Endothelial cell of umbilical vein (primary cell): ENCODE measurements around the gene TNP1. TPM values are rescaled to one million over a fixed set of nuclear protein-coding genes. Genes with fewer than 3 reads are reported as not detected.

Experiments
- BruUV-seq: library from RNA; stranded (reverse); fragments of 400-500 nt; replicated peaks from 2 replicates; lab custom pipeline; 2021; lab: Mats Ljungman, UMichigan
- CTCF ChIA-PET: fragments of 300-600, 350-600 bp; sonication (Branson Sonifier 250); formaldehyde crosslinking; loops from one replicate; lab custom pipeline; 2021; ENCODE audit warnings: antibody characterized with exemption, inconsistent platforms; lab: Charles Lee
- POLR2A ChIA-PET: fragments of 300-600, 350-600 bp; sonication (Branson Sonifier 250); formaldehyde crosslinking; loops from one replicate; lab custom pipeline; 2021; ENCODE audit warnings: antibody characterized with exemption, inconsistent platforms; lab: Charles Lee
- DNase-seq: peaks from one replicate; pipeline ENCODE4 v3.0.0-alpha.2; 2011; ENCODE audit warnings: low read depth, low spot score
- FAIRE-seq: peaks from 2 replicates; lab custom pipeline; 2011; peaks lifted over from hg19 to GRCh38; lab: Jason Lieb, UNC
- H2AFZ ChIP-seq: 2 replicates; pipeline ENCODE4 v1.6.0; 2012; ENCODE audit warnings: low read depth, low read length, control low read depth, inconsistent platforms
- H3K27ac ChIP-seq: 2 replicates; pipeline ENCODE4 v1.5.1; 2011; ENCODE audit warnings: low read depth, mild to moderate bottlenecking, control low read depth, low read length, moderate library complexity; ENCODE audit not compliant: insufficient read depth
- H3K27me3 ChIP-seq, 2 experiments: 2 replicates each; pipeline versions ENCODE4 v1.6.0 to v1.6.1; 2011; ENCODE audit warnings: low read length in 2 of 2, mixed read lengths in 1 of 2; ENCODE audit not compliant: control insufficient read depth in 2 of 2, insufficient read depth in 2 of 2
- H3K36me3 ChIP-seq, 2 experiments: 2 replicates in 1 of 2; 3 replicates in 1 of 2; pipeline ENCODE4 v1.5.1; 2011; ENCODE audit warnings: low read length in 2 of 2, mild to moderate bottlenecking in 1 of 2, moderate library complexity in 1 of 2; ENCODE audit not compliant: control insufficient read depth in 2 of 2, insufficient read depth in 2 of 2; ENCODE audit errors: extremely low read depth in 1 of 2
- H3K4me1 ChIP-seq: 3 replicates; pipeline ENCODE4 v1.5.1; 2011; ENCODE audit warnings: mild to moderate bottlenecking, low read length; ENCODE audit not compliant: control insufficient read depth, insufficient read depth; ENCODE audit errors: extremely low read depth
- H3K4me2 ChIP-seq: 2 replicates; pipeline ENCODE4 v1.6.1; 2011; ENCODE audit warnings: low read length, control low read depth, mixed read lengths; ENCODE audit not compliant: insufficient read depth
- H3K4me3 ChIP-seq, 3 experiments: fragments of 200-600 bp in 1 of 3; sonication (generic), shearing (Covaris generic) in 1 of 3; replicated peaks in 1 of 3; 2 replicates each; pipeline ENCODE4 v1.5.1; 2011 to 2016; ENCODE audit warnings: control low read depth in 3 of 3, low read length in 3 of 3, mild to moderate bottlenecking in 2 of 3, inconsistent platforms in 1 of 3, low read depth in 1 of 3, moderate library complexity in 1 of 3; ENCODE audit not compliant: insufficient read depth in 1 of 3
- H3K79me2 ChIP-seq: 2 replicates; pipeline ENCODE4 v1.6.0; 2012; ENCODE audit warnings: low read length, inconsistent platforms; ENCODE audit not compliant: control insufficient read depth, insufficient read depth
- H3K9ac ChIP-seq: replicated peaks from 2 replicates; pipeline ENCODE3; 2011; ENCODE audit warnings: low read length, control low read depth; ENCODE audit not compliant: insufficient read depth; ENCODE audit errors: extremely low read depth
- H3K9me1 ChIP-seq: replicated peaks from 3 replicates; pipeline ENCODE4 v1.6.0; 2011; ENCODE audit warnings: mild to moderate bottlenecking, low read length; ENCODE audit not compliant: control insufficient read depth, insufficient read depth; ENCODE audit errors: extremely low read depth
- H3K9me3 ChIP-seq: replicated peaks from 2 replicates; pipeline ENCODE4 v1.5.1; 2012; ENCODE audit warnings: low read length, inconsistent platforms; ENCODE audit not compliant: control insufficient read depth, insufficient read depth
- H4K20me1 ChIP-seq: replicated peaks from 2 replicates; pipeline ENCODE3; 2011; ENCODE audit warnings: mild to moderate bottlenecking, low read length; ENCODE audit not compliant: control insufficient read depth, insufficient read depth; ENCODE audit errors: extremely low read depth
- CTCF ChIP-seq, 2 donors: IDR thresholded peaks; 1 replicate in 1 of 2; 2 replicates in 1 of 2; pipeline ENCODE4 v1.5.1; 2011; ENCODE audit warnings: low read length in 2 of 2, mild to moderate bottlenecking in 2 of 2, moderate library complexity in 2 of 2, control low read depth in 1 of 2, inconsistent platforms in 1 of 2, low read depth in 1 of 2; ENCODE audit not compliant: insufficient read depth in 1 of 2; ENCODE audit errors: extremely low read depth in 1 of 2
- EZH2 ChIP-seq: IDR thresholded peaks from 2 replicates; pipeline ENCODE4 v1.6.1; 2012; ENCODE audit warnings: borderline replicate concordance, low read depth, mild to moderate bottlenecking, moderate library complexity, low read length, inconsistent platforms; ENCODE audit not compliant: severe bottlenecking
- GATA2 ChIP-seq: IDR thresholded peaks from 2 replicates; pipeline ENCODE4 v1.7.0; 2011; ENCODE audit warnings: low read depth, mild to moderate bottlenecking, moderate library complexity, mixed read lengths, low read length; ENCODE audit not compliant: insufficient read length, insufficient read depth
- JUN ChIP-seq: IDR thresholded peaks from 2 replicates; pipeline ENCODE4 v1.6.1; 2011; ENCODE audit warnings: borderline replicate concordance, low read depth; ENCODE audit not compliant: insufficient read length, insufficient read depth
- MYC ChIP-seq: IDR thresholded peaks from one replicate; pipeline ENCODE4 v1.6.1; 2011; ENCODE audit warnings: mild to moderate bottlenecking, low read depth, low read length
- POLR2A ChIP-seq: IDR thresholded peaks from 2 replicates; pipeline ENCODE4 v1.6.1; 2012; ENCODE audit warnings: low read depth, mild to moderate bottlenecking, control low read depth, low read length
- POLR2AphosphoS5 ChIP-seq: IDR thresholded peaks from 2 replicates; pipeline ENCODE4 v1.6.1; 2012; ENCODE audit warnings: low read depth, mild to moderate bottlenecking, control low read depth, low read length, moderate library complexity; ENCODE audit not compliant: insufficient read depth
- dilution Hi-C: fragments of 300-500 bp; cut with MboI; formaldehyde crosslinking; loops from one replicate; pipeline ENCODE4 v1.15.0; 2019; ENCODE audit warnings: low sequenced_read_pairs; ENCODE audit not compliant: extremely low pct_ligation_motif_present
- intact Hi-C: fragments of 100-400 bp; cut with micrococcal nuclease; formaldehyde crosslinking; loops from one replicate; pipeline ENCODE4 v1.10.0; 2022
- polyA plus RNA-seq, 4 experiments: library from polyadenylated mRNA; depleted of rRNA in 3 of 4; stranded (reverse) in 3 of 4; unstranded in 1 of 4; fragments of >200 nt; gene quantifications; 2 replicates each; pipeline versions ENCODE4 v1.2.1 to v1.2.3, GENCODE V29; 2011 to 2012; ENCODE audit warnings: missing spikeins in 1 of 4
- total RNA-seq: library from RNA; stranded (reverse); gene quantifications from 2 replicates; pipeline ENCODE4 v1.2.3, GENCODE V29; 2021
- TF ChIP-seq, protein P1 (sequence below): IDR thresholded peaks from 2 replicates; pipeline ENCODE4 v1.6.1; 2011; ENCODE audit not compliant: insufficient read depth, insufficient read length

TNP1 gene
- total and polyA plus RNA-seq, 2 donors (not counting 3 experiments of a cell fraction or from before 2014, with no cell fraction given) = not detected

- CTCF ChIA-PET = no interaction called here
- no peak overlapping the region for H2AFZ ChIP-seq
- FAIRE-seq = no peak
- no peaks in the 10 kb centered on the region for H3K9me3 ChIP-seq
- no peaks in the 10 kb centered on the region for H3K36me3 ChIP-seq
- H3K9me1 ChIP-seq = no peaks in the 10 kb centered on the region
- dilution Hi-C loops = no loop called here
- H3K27me3 ChIP-seq = no peaks in the 10 kb centered on the region
- H3K4me3 ChIP-seq = no peak overlapping the region
- H4K20me1 ChIP-seq = no peaks in the 10 kb centered on the region
- BruUV-seq = no TSS peak
- POLR2A ChIA-PET = no interaction called here
- no peak overlapping the region for H3K27ac ChIP-seq
- DNase-seq = no peak
- TF ChIP-seq, protein P1, sequence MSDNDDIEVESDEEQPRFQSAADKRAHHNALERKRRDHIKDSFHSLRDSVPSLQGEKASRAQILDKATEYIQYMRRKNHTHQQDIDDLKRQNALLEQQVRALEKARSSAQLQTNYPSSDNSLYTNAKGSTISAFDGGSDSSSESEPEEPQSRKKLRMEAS = no peak
- no peak for TF ChIP-seq CTCF (IDR thresholded peaks at IDR 0.05; ENCODE audit: extremely low read depth in 1 of 2, insufficient read depth in 1 of 2, low read depth in 1 of 2, low read length in 2 of 2)
- no peak for TF ChIP-seq MYC
- no peak for TF ChIP-seq POLR2A
- TF ChIP-seq GATA2 = no peak
- TF ChIP-seq JUN = no peak
- TF ChIP-seq POLR2AphosphoS5 = no peak
- no peak for TF ChIP-seq EZH2
- no peaks in the 10 kb centered on the region for H3K79me2 ChIP-seq
- intact Hi-C loops = no loop called here
- no peaks in the 10 kb centered on the region for H3K4me1 ChIP-seq
- no peak overlapping the region for H3K4me2 ChIP-seq
- H3K9ac ChIP-seq = no peak overlapping the region
Observed at GRCh38 chr2:216888887-216889622, 29.2 kb upstream of the TNP1 start.
